ENCODE results near the gene OSBPL5.

Gene OSBPL5

DNA sequence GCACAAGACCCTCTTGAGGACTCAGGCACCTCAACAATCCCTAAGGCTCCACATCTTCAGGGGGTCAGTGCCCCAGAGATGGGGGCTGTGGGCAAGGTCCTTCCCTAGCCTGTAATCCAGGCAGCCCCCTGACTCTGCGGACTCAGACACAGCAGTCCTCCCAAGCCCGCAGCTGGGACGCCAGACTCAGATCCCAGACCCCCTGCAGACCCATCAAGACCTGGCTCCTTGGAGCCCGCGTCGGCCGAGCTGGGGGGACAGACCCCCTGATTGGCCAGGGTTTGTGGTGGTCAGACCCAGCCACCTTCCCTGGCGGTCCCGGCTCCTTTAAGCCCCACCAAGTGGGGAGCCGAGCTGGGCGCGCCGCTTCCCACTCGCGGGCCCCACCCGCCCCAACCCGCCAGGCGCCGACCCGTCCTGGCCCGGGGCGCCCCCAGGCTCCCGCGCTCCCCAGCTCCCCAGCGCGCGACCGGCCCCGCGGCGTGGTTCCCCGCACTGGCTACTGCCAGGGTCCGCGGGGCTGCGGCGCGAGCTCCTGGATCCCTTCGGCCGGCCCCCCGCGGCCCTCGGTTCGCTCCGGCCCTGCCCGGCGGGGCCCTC lies 458 bp downstream of the OSBPL5 start:
- no peak for DNase-seq (ENCODE audit: low read depth in 1 of 2, low spot score in 1 of 2)

GRCh38 chr11:3164138-3164551 lies 965 bp downstream of the OSBPL5 start:
- DNase-seq (ENCODE audit: low read depth in 1 of 2, low spot score in 1 of 2), result no peak

- DNase-seq (ENCODE audit: low read depth in 1 of 2, low spot score in 1 of 2), result no peak
Measured at GRCh38 chr11:3163241-3163981, 1.7 kb downstream of the OSBPL5 start.

GRCh38 chr11:3162410-3163240 lies 2.5 kb downstream of the OSBPL5 start:
- no peak for DNase-seq (ENCODE audit: low read depth in 1 of 2, low spot score in 1 of 2)

DNA sequence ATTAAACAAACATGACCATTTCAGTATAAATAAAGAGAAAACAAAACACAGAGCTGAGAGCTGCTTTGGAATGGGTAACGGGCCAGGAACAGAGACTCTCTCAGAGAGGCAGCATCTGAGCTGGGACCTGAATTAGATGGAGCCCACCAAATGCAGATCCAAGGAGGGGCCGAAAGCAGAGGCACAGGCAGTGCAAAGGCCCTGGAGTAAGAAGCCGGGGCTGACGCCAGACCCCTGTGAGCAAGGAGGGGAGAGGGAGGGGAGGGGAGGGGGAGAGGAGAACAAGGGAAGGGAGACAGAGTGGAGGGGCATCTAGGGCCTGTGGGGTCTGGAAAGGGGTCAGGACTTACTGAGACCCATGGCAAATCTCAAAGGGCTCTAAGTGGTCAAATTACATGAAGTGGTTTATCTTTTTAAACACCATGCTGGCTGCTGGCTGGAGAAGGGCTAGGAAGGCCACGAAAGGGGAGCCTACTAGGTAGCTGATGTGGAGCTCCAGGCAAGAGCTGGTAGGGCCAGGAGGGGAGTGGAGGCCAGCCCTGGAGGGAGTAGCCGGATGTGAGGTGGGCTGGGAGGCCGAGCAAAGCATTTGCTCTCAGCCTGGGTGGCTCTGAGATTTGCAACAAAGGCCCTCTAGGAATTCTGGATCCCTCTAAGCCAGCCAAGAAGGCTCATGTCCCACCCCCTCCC lies 3.2 kb downstream of the OSBPL5 start:
- DNase-seq (ENCODE audit: low read depth in 1 of 2, low spot score in 1 of 2), result no peak

DNA sequence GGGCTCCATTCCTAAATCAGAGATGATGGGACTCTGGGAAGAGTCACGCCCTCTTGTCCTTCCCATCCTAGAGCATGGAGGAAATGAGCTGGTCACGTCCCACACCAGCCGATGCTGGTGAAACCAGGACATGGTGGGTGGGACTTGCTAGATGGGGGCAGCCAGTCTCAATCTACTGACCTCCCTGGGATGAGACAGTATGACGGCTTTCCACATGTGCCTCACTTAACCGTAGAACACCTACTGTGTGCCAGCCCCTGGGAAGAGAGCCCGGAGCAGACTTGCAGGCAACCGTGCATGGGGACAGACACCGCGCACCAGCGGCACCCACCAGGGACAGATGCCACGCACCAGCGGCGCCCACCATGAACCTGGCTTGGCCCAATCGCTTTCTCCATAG lies 3.8 kb downstream of the OSBPL5 start:
- DNase-seq (ENCODE audit: low read depth in 1 of 2, low spot score in 1 of 2), result no peak

GRCh38 chr11:3160252-3161031 lies 4.7 kb downstream of the OSBPL5 start:
- DNase-seq (ENCODE audit: low read depth in 1 of 2, low spot score in 1 of 2), result no peak

DNA sequence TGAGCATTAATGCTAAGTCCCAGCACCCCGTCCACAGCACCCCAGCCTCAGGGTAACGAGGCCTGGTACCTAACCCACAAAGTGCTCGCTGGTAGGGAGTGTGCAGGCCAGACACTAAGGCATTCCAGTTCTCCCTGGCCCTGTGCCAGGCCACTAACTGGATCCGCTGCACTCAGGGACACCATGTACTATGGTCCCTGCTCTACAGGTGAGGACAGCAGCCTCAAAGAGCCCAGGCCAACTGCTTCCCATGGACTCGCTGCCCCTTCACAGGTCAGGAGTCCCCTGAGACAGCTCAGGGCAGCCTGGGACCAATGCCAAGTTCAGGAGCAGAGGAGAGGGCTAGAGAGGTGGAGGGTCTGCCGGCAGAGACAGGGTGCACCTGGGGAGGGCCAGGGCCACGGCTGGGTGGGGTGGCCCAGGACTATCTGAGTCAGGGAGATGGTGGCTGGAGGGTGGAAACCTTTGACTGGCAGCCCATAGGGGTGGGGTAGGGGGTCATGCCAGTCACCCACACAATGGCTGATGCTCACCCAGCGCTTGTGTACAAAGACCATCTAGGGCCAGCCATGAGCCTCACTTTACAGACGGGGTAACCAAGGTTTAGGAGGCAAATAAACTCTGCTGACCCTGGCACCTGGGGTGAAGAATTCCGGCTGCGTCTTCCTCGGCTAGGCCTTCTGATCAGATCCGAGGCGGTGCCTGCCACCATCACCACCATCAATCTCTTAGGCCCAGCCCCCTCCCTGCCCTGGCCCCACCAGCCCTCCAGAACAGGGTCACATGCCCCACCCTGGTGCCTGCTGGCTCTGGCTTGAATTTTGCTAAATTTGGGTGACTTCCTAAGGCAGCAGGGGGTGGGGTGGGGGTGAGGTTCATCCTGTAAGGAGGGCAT lies 5.6 kb downstream of the OSBPL5 start:
- no peak for DNase-seq (ENCODE audit: low read depth in 1 of 2, low spot score in 1 of 2)

GRCh38 chr11:3158821-3159220 lies 6.3 kb downstream of the OSBPL5 start:
- no peak for DNase-seq (ENCODE audit: low read depth in 1 of 2, low spot score in 1 of 2)

DNA sequence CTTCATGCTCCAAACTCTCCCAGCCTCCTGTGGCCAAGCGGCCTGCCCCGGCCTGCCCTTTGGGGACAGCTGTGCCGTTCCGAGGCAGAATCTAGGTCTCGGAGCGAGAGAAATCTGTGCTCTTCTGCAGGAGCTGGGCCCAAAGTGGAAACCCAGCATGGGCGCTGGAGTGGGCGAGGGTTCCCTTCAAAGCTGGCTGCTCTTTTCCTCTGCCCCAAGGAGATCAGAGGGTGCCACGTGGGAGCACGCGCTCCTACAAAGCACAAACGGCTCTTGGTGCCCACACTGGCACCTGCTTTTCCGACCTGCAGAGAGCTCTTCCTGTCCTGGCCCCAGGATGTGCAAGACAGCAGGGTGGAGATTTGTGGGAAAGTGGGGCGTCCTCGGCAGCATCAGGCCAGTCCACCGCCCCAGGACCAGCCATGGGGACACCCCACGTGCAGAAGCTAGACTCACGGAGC lies 6.9 kb downstream of the OSBPL5 start:
- no peak for DNase-seq (ENCODE audit: low read depth in 1 of 2, low spot score in 1 of 2)

DNA sequence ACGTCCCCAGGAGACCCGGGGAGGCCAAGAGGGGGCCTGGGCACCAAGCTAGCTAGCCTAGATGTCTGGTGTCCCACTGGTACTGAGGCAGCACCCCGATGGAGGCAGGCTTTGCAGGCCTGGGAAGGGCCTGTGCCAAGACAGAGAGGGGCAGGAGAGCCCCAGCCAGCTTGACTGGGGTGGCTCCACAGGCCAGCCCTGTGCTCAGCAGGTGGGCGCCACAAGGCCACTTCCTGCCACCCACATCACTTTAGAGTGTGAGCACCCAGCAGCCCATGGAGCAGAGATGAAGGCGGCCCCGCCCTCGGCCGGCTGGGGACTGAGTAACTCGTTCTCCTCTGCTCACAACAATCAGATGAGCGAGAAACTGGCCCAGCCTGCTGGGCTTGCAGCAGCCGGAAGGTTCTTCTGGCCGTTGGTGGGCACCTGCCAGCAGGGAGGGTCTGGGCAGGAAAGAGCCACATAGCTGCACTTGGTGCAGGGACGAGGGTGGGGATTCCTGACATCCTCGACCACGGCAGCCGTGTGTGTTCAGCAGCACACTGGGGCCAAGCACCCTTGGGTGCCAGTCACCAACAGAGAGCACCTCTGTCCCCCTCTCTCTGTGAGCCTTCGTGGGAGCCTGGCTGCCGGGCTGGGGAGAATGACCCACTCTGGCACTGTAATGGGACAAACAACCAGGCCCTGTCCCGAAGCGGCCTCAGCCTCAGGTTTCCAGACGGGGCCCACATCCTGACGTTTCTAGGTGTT lies 7.6 kb downstream of the OSBPL5 start:
- DNase-seq (ENCODE audit: low read depth in 1 of 2, low spot score in 1 of 2), result no peak

DNA sequence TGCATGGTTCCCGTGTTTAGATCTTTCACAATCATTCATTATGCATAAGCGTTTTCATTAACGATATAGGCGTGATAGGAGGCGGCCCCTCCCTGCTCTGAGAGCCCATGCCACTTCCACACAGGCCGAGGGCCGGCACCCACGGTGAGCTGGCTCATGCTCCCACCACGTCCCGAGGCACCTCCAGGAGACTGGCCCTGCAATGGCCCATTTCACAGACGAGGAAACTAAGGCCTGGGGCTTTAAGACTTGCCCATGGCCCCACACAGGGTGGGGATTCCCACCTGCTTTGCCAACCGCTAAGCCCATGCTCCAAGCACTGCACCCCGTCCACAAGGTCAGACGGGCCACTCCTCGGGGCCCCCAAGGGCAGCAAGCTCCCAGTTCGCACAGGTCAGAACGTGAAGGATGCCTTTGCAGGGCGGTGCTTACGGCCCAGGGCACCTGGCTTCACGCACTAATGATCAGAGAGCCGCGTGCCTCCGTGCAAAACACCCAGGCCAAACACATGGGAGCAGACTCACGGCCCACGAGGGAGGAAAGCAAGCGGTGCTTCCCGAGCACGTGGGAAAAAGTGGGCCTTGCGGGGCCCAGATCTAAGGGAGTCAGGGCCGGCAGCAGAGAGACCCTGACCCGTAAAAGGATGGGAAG lies 8.3 kb downstream of the OSBPL5 start:
- no peak for DNase-seq (ENCODE audit: low read depth in 1 of 2, low spot score in 1 of 2)

DNA sequence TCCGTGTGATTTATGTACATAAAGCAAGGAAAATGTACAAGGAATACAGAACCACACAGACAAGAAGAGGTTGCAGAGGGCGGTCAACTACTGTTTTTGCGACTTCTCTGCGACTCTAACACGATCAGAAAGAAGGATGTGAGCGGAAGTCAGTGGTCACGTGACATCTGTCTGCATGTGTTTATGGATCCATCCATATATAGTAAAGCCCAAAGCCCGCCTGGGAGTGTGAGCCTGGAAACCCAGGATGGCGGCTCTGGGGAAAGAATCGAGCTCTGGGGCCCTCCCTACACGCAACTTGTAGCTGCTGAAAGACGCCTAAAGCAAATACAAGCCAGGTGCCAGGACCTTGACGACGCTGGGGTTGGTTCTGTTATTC lies 8.8 kb downstream of the OSBPL5 start:
- DNase-seq (ENCODE audit: low read depth in 1 of 2, low spot score in 1 of 2), result no peak

DNA sequence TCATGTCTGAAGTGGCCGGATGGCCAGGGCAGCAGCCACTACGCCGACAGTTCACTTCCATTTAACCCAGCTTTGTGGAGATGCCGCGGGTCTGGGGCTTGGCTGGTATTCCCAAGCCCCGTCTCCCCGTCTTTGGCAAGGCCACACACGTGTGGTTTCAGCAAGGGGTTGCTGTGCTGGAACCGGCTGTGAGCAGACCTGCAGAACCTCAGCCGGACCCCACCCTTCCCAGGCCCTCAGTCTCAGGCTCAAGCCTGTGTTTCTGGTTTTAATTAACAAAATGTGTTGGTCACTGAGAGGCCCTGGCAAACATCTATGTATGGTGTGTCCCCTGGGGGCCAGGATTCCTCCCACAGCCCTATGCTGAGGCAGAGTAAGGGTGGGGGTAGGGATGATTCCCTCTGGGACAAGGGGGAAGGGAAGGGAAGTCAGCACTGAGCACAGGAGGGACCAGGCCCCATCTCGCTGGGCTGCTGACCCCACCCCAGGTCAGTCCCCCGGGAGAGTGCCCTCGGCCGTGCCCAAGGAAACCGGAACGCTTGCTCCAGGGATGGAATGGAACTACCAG lies 9.3 kb downstream of the OSBPL5 start:
- no peak for DNase-seq (ENCODE audit: low read depth in 1 of 2, low spot score in 1 of 2)

DNA sequence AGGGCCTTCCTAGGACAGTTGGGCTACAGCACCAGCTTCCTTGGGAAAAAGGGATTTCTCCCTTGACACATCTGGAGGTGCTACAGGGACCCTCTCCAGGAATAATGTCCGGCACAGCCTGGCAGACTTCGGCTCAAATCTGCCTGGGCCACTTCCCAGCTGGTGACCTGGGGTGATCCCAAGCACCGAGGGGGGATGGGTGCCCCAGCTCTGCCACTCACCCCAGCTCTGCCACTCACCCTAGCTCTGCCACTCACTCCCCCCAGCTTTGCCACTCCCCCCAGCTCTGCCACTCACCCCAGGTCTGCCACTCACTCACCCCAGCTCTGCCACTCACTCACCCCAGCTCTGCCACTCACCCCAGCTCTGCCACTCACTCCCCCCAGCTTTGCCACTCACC lies 9.9 kb downstream of the OSBPL5 start:
- DNase-seq (ENCODE audit: low read depth in 1 of 2, low spot score in 1 of 2), result no peak

DNA sequence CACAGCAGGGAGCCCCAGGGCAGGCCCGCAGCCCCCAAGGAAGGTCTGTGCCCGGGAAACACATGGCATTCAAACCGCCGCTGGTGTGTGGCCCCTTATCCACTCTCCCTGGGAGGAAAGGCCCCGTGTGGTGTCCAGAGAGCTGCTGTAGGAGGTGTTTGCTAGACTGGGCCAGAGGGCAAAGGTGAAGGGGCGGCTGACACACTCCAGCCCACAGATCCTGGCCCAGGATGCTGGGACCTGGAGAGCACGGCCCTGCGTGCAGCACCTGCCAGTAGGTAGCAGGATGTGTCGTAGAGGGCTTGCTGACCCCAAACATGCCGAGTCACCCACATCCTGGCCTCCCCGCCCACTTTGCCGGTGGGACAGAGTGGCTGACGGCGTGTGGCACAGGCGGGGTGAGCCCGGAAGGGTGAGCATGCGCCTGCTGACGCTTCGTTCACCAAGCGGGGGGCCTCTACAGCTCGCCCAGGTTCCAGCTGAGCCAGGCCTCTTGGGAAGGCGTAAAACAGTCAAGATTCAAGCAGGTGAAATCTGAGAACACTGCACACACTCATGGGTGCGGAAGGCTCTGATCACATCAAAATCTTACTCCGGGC lies 11.0 kb downstream of the OSBPL5 start:
- no peak for DNase-seq (ENCODE audit: low read depth in 1 of 2, low spot score in 1 of 2)

GRCh38 chr11:3153291-3153861 lies 11.7 kb downstream of the OSBPL5 start:
- DNase-seq (ENCODE audit: low read depth in 1 of 2, low spot score in 1 of 2), result no peak

Measured in activated T-helper 1 cell treated with anti-CD3 and anti-CD28 coated beads, Interleukin-2, amount 50 U/mL, for 16 hours (primary cell).